Measurements from ENCODE around the gene SMYD3.

SMYD3 gene

DNA sequence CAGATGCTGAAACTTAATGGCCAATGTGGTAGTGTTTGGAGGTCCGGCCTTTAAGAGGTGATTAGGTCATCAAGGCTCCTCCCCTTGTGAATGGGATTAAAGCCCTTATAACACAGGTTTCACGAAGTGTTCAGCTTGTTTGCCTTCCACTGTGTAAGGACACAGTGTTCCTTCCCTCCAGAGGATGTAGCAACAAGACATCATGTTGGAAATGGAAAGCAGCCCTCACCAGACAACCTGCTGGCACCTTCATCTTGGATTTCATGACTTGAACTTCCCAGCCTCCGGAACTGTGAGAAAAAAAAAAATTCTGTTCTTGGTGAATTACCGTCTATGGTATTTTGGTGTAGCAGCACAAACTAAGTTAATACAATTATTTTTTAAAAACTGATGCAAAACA lies 738.5 kb downstream of the SMYD3 start:
- no peaks in the 10 kb centered on the region for H3K4me1 ChIP-seq (ENCODE audit: control extremely low read depth in 1 of 4, control insufficient read depth in 4 of 4, insufficient read depth in 4 of 4, low read length in 3 of 4)
- ChIA-PET CTCF (interaction anchor here (0.7 kb wide), 1 partner anchor 757 kb away, joined by 3 read pairs; no protein-coding TSS in a partner anchor), POLR2A (no interaction called here)
- DNase-seq, result no peak
- 100% methylated on average over 2 of the region's 4 CpGs for WGBS (ENCODE audit: insufficient coverage)
- H3K4me3 ChIP-seq (ENCODE audit: control insufficient read depth in 1 of 7, extremely low read depth in 1 of 7, insufficient read depth in 4 of 7, low read depth in 2 of 7, low read length in 6 of 7), result no peak overlapping the region
- no peak overlapping the region for H3K27ac ChIP-seq (ENCODE audit: insufficient read depth in 1 of 2, low read depth in 1 of 2, low read length in 2 of 2, poor library complexity in 1 of 2, severe bottlenecking in 2 of 2)
- no peaks in the 10 kb centered on the region for H3K9me3 ChIP-seq (ENCODE audit: control extremely low read depth in 1 of 5, control insufficient read depth in 4 of 5, insufficient read depth in 2 of 5, low read depth in 1 of 5, low read length in 4 of 5)
- peaks cover 0 to 4% (median 3%) of the 10 kb centered on the region in 4 experiments for H3K36me3 ChIP-seq (ENCODE audit: control insufficient read depth in 4 of 4, insufficient read depth in 4 of 4, low read length in 3 of 4)
- H3K27me3 ChIP-seq (replicated peaks in 2 of 5; ENCODE audit: control insufficient read depth in 4 of 5, insufficient read depth in 5 of 5, low read length in 4 of 5), result no peaks in the 10 kb centered on the region

DNA sequence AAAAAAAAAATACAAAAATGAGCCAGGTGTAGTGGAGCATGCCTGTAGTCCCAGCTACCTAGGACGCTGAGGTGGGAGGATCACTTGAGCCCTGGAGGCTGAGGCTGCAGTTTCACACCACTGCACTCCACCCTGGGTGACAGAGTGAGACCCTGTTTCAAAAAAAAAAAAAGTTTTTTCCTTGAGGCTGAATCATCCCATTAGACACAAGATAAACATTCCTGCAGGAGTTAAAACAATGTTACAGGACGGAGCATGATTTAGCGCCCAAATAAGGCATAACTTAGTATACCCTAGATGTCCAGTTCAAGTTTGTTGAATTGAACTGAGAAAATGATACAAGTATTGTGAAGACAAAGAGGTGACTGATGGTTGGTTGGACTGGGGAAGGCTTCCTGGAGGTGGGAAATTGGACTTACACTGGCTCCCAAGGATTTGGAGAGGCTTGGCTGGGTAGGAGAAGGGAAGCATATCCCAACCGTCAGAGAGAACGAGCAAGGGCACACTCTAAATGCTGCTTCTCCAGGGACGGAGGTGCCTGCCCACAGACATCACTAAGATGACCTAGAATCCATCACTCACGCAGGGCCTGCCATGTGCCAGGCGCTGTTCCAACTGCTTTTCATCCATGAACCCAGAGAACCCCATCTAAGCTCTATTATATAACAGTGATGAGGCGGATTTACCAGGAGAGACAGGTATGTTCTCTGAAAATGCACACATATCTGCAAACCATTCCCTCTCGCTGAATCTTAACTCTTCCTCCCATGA lies 741.7 kb downstream of the SMYD3 start:
- H3K27ac ChIP-seq (ENCODE audit: insufficient read depth in 1 of 2, low read depth in 1 of 2, low read length in 2 of 2, poor library complexity in 1 of 2, severe bottlenecking in 2 of 2), result no peak overlapping the region
- CTCF ChIA-PET, result no interaction called here
- 96% methylated on average over 7 of the region's 10 CpGs for WGBS (ENCODE audit: insufficient coverage)
- no peak for DNase-seq
- peaks cover 3 to 16% (median 6%) of the 10 kb centered on the region in 4 experiments for H3K36me3 ChIP-seq (ENCODE audit: control insufficient read depth in 4 of 4, insufficient read depth in 4 of 4, low read length in 3 of 4)
- H3K9me3 ChIP-seq (ENCODE audit: control extremely low read depth in 1 of 5, control insufficient read depth in 4 of 5, insufficient read depth in 2 of 5, low read depth in 1 of 5, low read length in 4 of 5), result peaks cover 0 to 6% (median 0%) of the 10 kb centered on the region in 5 experiments
- POLR2A ChIA-PET, result no interaction called here
- no peak overlapping the region for H3K4me3 ChIP-seq (ENCODE audit: control insufficient read depth in 1 of 7, extremely low read depth in 1 of 7, insufficient read depth in 4 of 7, low read depth in 2 of 7, low read length in 6 of 7)
- no peaks in the 10 kb centered on the region for H3K27me3 ChIP-seq (replicated peaks in 2 of 5; ENCODE audit: control insufficient read depth in 4 of 5, insufficient read depth in 5 of 5, low read length in 4 of 5)
- no peaks in the 10 kb centered on the region for H3K4me1 ChIP-seq (ENCODE audit: control extremely low read depth in 1 of 4, control insufficient read depth in 4 of 4, insufficient read depth in 4 of 4, low read length in 3 of 4)

DNA sequence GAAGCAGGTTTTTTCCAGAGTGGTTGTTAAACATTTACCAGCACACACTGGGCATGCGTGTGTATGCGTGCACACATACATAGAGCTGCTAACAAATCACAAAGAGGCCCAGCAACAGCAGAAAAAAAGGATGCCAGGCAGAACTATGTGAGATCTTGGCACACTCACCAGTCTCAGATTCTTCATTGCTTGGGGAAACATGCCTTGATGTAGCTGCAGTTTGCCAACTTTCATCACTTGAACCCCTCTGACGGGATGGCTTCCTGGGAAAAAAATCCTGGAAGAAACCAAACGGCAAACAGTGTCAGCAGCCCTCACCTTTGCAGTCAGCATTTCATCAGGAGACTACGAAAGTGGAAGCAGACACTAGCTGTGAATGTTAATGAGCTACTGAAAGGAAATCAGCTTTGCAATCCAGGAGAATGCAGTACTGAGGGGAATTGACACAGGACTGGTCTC lies 743.2 kb downstream of the SMYD3 start:
- no peak for DNase-seq
- Histone ChIP-seq H3K27me3 (replicated peaks in 2 of 5; ENCODE audit: control insufficient read depth in 4 of 5, insufficient read depth in 5 of 5, low read length in 4 of 5) (no peaks in the 10 kb centered on the region), H3K4me3 (ENCODE audit: control insufficient read depth in 1 of 7, extremely low read depth in 1 of 7, insufficient read depth in 4 of 7, low read depth in 2 of 7, low read length in 6 of 7) (no peak overlapping the region), H3K36me3 (ENCODE audit: control insufficient read depth in 4 of 4, insufficient read depth in 4 of 4, low read length in 3 of 4) (peaks cover 3 to 16% (median 6%) of the 10 kb centered on the region in 4 experiments), H3K4me1 (ENCODE audit: control extremely low read depth in 1 of 4, control insufficient read depth in 4 of 4, insufficient read depth in 4 of 4, low read length in 3 of 4) (no peaks in the 10 kb centered on the region), H3K9me3 (ENCODE audit: control extremely low read depth in 1 of 5, control insufficient read depth in 4 of 5, insufficient read depth in 2 of 5, low read depth in 1 of 5, low read length in 4 of 5) (peaks cover 0 to 6% (median 0%) of the 10 kb centered on the region in 5 experiments), H3K27ac (ENCODE audit: insufficient read depth in 1 of 2, low read depth in 1 of 2, low read length in 2 of 2, poor library complexity in 1 of 2, severe bottlenecking in 2 of 2) (no peak overlapping the region)
- POLR2A ChIA-PET, result interaction anchor here (0.6 kb wide), 1 partner anchor 98 kb away, joined by 3 read pairs; no protein-coding TSS in a partner anchor
- 100% methylated on average over 4 of the region's 5 CpGs for WGBS (ENCODE audit: insufficient coverage)
- CTCF ChIA-PET, result no interaction called here

DNA sequence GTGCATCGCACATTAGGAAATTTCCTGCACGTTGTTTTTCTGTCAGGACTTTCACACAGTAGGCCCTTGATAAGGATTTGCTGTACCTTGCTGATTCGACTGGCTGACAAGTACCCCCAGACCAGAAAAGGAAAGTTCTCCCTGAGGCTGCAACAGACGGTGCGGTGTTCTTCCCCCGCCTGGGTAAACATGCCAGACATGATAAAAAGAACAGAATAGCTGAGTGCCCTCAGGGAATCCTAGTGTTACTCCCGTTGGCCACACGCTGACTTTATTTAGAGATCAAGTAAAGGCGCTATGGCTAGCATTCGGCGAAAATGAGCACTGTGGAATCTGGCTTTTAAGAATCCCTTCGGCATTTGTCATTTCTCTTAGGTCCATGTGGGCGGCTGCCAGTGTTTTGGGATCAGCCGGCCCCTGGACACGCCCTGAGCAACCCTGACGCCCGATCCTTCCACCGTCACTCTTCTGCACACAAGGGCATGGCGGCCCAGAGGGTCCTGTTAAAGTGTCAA lies 744.6 kb downstream of the SMYD3 start:
- WGBS (ENCODE audit: insufficient coverage), result 98% methylated on average over 19 of the region's 19 CpGs
- CTCF ChIA-PET, result no interaction called here
- H3K27me3 ChIP-seq (replicated peaks in 2 of 5; ENCODE audit: control insufficient read depth in 4 of 5, insufficient read depth in 5 of 5, low read length in 4 of 5), result no peaks in the 10 kb centered on the region

DNA sequence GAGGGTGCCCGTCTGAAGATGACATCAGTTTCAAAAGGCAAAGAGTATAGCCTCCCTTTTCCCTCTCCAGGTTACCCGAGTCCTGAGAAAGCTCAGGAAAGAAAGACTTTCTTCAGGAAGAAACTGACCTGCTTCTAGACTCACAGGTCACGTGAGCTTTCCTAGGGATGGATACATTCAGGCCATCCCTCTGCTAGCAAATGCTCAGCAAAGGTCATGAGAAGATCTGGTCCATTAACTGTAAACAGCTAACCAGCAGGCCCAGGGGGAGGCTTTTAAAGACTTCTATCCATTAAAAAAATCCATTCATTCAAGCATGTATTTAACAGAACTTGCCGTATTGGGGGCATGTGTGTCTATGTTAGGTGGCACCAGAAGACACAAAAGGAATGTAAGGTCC lies 746.8 kb downstream of the SMYD3 start:
- Histone ChIP-seq H3K4me3 (ENCODE audit: control insufficient read depth in 1 of 7, extremely low read depth in 1 of 7, insufficient read depth in 4 of 7, low read depth in 2 of 7, low read length in 6 of 7) (no peak overlapping the region), H3K9me3 (ENCODE audit: control extremely low read depth in 1 of 5, control insufficient read depth in 4 of 5, insufficient read depth in 2 of 5, low read depth in 1 of 5, low read length in 4 of 5) (peaks cover 0 to 11% (median 7%) of the 10 kb centered on the region in 5 experiments), H3K27me3 (replicated peaks in 2 of 5; ENCODE audit: control insufficient read depth in 4 of 5, insufficient read depth in 5 of 5, low read length in 4 of 5) (no peaks in the 10 kb centered on the region), H3K4me1 (ENCODE audit: control extremely low read depth in 1 of 4, control insufficient read depth in 4 of 4, insufficient read depth in 4 of 4, low read length in 3 of 4) (no peaks in the 10 kb centered on the region), H3K36me3 (ENCODE audit: control insufficient read depth in 4 of 4, insufficient read depth in 4 of 4, low read length in 3 of 4) (peaks cover 0 to 16% (median 6%) of the 10 kb centered on the region in 4 experiments), H3K27ac (ENCODE audit: insufficient read depth in 1 of 2, low read depth in 1 of 2, low read length in 2 of 2, poor library complexity in 1 of 2, severe bottlenecking in 2 of 2) (no peak overlapping the region)
- POLR2A ChIA-PET, result no interaction called here
- CTCF ChIA-PET, result no interaction called here
- DNase-seq, result no peak
- 100% methylated on average over 3 of the region's 4 CpGs for WGBS (ENCODE audit: insufficient coverage)

More for the DNA sequence above, 744.6 kb downstream of the SMYD3 start:
- peaks cover 0 to 9% (median 3%) of the 10 kb centered on the region in 5 experiments for H3K9me3 ChIP-seq (ENCODE audit: control extremely low read depth in 1 of 5, control insufficient read depth in 4 of 5, insufficient read depth in 2 of 5, low read depth in 1 of 5, low read length in 4 of 5)
- H3K36me3 ChIP-seq (ENCODE audit: control insufficient read depth in 4 of 4, insufficient read depth in 4 of 4, low read length in 3 of 4), result peaks cover 0 to 16% (median 6%) of the 10 kb centered on the region in 4 experiments
- no peak for DNase-seq
- no peak overlapping the region for H3K4me3 ChIP-seq (ENCODE audit: control insufficient read depth in 1 of 7, extremely low read depth in 1 of 7, insufficient read depth in 4 of 7, low read depth in 2 of 7, low read length in 6 of 7)
- POLR2A ChIA-PET, result no interaction called here
- H3K4me1 ChIP-seq (ENCODE audit: control extremely low read depth in 1 of 4, control insufficient read depth in 4 of 4, insufficient read depth in 4 of 4, low read length in 3 of 4), result no peaks in the 10 kb centered on the region
- no peak overlapping the region for H3K27ac ChIP-seq (ENCODE audit: insufficient read depth in 1 of 2, low read depth in 1 of 2, low read length in 2 of 2, poor library complexity in 1 of 2, severe bottlenecking in 2 of 2)

DNA sequence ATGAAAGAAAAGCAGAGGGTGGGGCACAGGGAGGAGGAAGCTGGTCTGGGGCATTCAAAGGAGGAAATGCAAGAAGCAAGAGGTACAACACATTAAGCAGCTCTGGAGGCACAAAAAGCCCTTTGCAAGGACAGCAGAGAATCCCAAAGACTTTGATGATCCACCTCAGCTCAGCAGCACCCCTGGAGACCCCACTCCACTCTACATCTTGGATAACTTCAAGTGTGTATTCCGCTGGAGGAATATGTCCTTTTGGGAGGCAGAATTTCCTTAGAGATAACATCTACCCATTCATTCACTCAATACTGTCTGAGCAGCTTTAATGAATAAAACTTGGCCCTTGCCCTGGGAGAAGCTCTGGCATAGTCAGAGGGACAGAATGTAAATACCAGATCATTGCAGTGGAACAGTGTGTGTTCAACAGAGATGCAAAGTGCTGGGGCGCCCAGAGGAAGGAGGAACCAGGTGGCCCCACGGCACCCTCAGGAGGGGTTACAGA lies 752.6 kb downstream of the SMYD3 start:
- CTCF ChIA-PET, result no interaction called here

DNA sequence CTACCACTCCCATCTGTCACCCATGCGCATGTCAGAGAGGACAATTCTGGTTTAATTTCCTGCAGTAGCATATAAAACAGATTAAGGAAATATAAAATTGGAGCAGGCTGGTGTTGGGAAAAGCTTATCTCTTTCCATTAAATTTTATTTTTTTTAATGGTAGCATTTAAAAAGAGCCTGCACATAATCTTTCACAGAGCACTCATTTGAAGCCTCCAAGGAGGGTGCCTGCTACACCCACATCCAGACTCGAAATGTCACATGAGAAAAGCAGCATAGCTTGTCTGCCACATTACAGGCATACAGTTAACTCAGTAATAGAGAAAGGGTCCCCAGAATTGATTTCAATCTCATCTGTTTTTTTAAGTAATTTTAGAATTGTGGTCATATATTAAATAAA lies 753.3 kb downstream of the SMYD3 start:
- WGBS (ENCODE audit: insufficient coverage), result no CpG with 5 or more reads among the region's 2 CpGs
- CTCF ChIA-PET, result no interaction called here
- peaks cover 0 to 6% (median 2%) of the 10 kb centered on the region in 4 experiments for H3K36me3 ChIP-seq (ENCODE audit: control insufficient read depth in 4 of 4, insufficient read depth in 4 of 4, low read length in 3 of 4)
- POLR2A ChIA-PET, result no interaction called here
- peaks cover 0 to 3% (median 0%) of the 10 kb centered on the region in 4 experiments for H3K4me1 ChIP-seq (ENCODE audit: control extremely low read depth in 1 of 4, control insufficient read depth in 4 of 4, insufficient read depth in 4 of 4, low read length in 3 of 4)
- H3K4me3 ChIP-seq (ENCODE audit: control insufficient read depth in 1 of 7, extremely low read depth in 1 of 7, insufficient read depth in 4 of 7, low read depth in 2 of 7, low read length in 6 of 7), result no peak overlapping the region
- peaks cover 0 to 11% (median 3%) of the 10 kb centered on the region in 5 experiments for H3K9me3 ChIP-seq (ENCODE audit: control extremely low read depth in 1 of 5, control insufficient read depth in 4 of 5, insufficient read depth in 2 of 5, low read depth in 1 of 5, low read length in 4 of 5)
- H3K27ac ChIP-seq (ENCODE audit: insufficient read depth in 1 of 2, low read depth in 1 of 2, low read length in 2 of 2, poor library complexity in 1 of 2, severe bottlenecking in 2 of 2), result no peak overlapping the region
- DNase-seq, result no peak
- H3K27me3 ChIP-seq (replicated peaks in 2 of 5; ENCODE audit: control insufficient read depth in 4 of 5, insufficient read depth in 5 of 5, low read length in 4 of 5), result no peaks in the 10 kb centered on the region

More for the DNA sequence above, 752.6 kb downstream of the SMYD3 start:
- 87% methylated on average over 3 of the region's 3 CpGs for WGBS (ENCODE audit: insufficient coverage)
- Histone ChIP-seq H3K27me3 (replicated peaks in 2 of 5; ENCODE audit: control insufficient read depth in 4 of 5, insufficient read depth in 5 of 5, low read length in 4 of 5) (no peaks in the 10 kb centered on the region), H3K27ac (ENCODE audit: insufficient read depth in 1 of 2, low read depth in 1 of 2, low read length in 2 of 2, poor library complexity in 1 of 2, severe bottlenecking in 2 of 2) (no peak overlapping the region), H3K4me3 (ENCODE audit: control insufficient read depth in 1 of 7, extremely low read depth in 1 of 7, insufficient read depth in 4 of 7, low read depth in 2 of 7, low read length in 6 of 7) (no peak overlapping the region), H3K9me3 (ENCODE audit: control extremely low read depth in 1 of 5, control insufficient read depth in 4 of 5, insufficient read depth in 2 of 5, low read depth in 1 of 5, low read length in 4 of 5) (peaks cover 0 to 12% (median 6%) of the 10 kb centered on the region in 5 experiments), H3K36me3 (ENCODE audit: control insufficient read depth in 4 of 4, insufficient read depth in 4 of 4, low read length in 3 of 4) (peaks cover 0 to 4% (median under 1%) of the 10 kb centered on the region in 4 experiments), H3K4me1 (ENCODE audit: control extremely low read depth in 1 of 4, control insufficient read depth in 4 of 4, insufficient read depth in 4 of 4, low read length in 3 of 4) (peaks cover 0 to 3% (median 0%) of the 10 kb centered on the region in 4 experiments)
- POLR2A ChIA-PET, result no interaction called here
- DNase-seq, result no peak

Data from common myeloid progenitor, CD34-positive (primary cell).